GM12801 (cell line): Measurements from ENCODE around the gene PLEKHM2.

Source experiments
- TF ChIP-seq, protein P1 (sequence below): IDR thresholded peaks from one replicate; pipeline ENCODE4 v1.5.1; 2011; ENCODE audit warnings: control low read depth; ENCODE audit not compliant: insufficient read length; ENCODE audit errors: extremely low read depth

PLEKHM2 gene

DNA sequence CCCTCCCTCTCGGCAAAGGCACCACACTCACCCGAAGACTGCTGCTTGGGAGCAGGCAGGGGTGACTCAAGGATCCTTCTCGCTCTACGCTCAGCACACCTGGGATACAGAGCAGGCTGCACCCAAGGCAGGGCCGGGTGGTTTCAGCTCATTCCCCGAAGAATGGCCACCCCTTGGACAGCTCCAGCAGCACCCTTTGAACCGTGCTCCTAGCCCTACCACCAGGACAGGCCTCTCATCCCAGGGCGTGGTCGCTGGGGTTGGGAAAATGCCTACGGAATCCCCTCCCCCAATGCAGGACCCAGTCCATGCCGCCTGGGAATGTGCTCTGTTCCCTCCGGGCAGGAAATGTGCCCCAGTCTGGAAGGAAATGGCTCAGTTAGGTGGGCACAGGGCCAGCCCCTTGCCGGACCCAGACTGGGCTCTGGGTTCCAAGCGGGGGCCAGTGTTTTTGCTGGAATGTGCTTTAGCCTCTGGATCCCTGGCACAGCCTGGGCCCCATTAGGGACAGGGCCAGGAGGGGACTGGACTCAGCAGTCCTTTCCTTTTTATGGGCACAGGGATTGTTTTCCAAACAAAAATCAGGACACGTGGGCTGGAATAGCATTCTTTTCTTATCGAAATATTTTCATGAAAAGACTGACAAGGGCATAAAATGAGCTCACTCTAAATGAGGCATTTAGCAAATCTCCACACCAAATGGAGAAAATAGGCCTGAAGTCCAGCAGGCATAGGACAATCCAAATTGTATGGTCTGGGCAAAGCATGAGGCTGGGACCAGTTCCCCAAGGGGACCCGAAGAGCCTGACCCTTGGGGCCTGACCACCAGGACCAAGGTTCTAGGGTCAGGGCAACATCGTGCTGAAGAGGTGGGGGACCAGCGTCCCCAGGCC lies 65.5 kb downstream of the PLEKHM2 start:
- TF ChIP-seq, protein P1, sequence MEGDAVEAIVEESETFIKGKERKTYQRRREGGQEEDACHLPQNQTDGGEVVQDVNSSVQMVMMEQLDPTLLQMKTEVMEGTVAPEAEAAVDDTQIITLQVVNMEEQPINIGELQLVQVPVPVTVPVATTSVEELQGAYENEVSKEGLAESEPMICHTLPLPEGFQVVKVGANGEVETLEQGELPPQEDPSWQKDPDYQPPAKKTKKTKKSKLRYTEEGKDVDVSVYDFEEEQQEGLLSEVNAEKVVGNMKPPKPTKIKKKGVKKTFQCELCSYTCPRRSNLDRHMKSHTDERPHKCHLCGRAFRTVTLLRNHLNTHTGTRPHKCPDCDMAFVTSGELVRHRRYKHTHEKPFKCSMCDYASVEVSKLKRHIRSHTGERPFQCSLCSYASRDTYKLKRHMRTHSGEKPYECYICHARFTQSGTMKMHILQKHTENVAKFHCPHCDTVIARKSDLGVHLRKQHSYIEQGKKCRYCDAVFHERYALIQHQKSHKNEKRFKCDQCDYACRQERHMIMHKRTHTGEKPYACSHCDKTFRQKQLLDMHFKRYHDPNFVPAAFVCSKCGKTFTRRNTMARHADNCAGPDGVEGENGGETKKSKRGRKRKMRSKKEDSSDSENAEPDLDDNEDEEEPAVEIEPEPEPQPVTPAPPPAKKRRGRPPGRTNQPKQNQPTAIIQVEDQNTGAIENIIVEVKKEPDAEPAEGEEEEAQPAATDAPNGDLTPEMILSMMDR: no peak

DNA sequence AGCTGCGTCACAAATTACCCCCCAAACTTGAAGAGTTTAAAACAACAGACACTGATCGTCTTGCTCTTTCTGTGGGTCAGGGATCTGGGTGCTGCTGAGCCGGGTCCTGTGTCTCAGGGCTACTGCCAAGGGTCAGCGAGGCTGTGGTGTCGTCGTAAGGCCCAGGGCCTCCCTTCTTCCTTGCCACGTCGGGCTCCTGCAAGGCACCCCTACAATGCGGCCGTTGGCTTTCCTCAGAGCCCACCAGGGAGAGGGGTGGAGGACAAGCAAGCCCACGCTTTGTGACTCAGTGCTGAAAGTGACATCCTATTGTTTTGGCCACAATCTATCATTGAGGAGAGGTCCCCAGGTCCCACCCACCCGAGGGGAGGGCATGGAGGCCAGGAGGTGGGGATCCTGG lies 66.8 kb downstream of the PLEKHM2 start:
- TF ChIP-seq, protein P1: no peak

DNA sequence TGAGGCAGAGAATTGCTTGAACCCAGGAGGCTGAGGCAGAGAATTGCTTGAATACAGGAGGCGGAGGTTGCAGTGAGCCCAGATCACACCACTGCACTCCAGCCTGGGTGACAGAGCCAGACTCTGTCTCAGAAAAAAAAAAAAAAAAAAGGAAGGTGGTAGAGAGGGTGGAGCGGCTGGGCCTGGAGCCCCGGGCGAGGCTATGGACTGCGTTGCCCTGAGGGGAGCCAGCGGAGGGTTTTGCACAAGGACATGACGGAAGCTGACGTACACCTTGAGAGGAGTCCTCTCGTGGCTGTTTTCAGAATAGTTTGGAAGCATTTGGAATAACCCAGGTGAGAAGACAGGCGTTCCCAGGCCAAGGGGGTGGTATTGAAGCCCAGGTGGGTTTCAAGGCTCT lies 67.6 kb downstream of the PLEKHM2 start:
- TF ChIP-seq, protein P1: no peak

DNA sequence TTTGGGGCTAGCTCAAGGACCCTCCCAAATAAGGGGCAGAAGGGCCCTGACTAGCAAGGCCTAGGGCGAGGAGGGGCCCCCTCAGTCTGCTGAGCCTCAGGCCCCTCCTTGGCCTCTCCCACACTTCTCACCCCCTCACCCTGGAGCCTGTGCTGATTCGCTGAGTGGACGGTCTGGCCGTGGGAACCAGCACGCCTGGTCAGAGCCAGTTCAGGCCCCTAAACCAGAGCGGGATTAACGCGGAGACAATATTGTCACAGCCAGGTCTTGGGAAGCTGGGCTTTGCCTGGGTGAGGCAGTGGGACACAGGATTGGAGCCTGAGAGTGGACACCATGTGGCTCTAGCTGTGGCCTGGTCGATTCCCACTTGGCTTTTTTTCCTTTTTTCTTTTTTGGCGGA lies 69.7 kb downstream of the PLEKHM2 start:
- TF ChIP-seq, protein P1: no peak

DNA sequence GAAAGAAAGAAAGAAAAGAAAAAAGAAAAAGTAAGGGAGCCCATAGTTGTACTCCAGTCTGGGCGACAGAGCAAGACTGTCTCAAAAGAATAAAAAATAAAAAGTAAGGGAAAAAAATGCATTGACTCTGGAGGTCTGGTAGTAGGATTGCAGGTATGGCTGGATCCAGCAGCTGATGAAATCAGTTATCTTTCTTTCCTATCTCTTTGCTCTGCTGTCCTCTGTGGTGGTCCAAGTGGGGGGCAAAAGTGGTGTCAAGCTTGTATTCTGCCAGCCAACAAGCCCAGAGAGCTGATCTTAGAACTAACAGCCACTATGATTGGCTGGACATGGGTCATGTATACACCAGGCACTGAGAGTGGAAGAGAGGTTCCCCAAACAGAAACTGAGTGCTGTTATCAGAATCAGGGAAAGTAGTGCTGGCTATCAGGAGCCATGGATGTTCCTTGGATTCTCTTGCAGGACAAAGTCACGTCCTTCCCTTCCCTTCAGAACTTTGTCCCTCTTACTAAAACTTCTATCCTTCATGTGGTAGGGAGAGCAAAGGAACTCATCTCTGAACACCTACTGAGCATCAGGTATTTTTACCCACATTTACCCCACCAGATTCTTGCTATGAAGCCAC lies 71.0 kb downstream of the PLEKHM2 start:
- TF ChIP-seq, protein P1: no peak

DNA sequence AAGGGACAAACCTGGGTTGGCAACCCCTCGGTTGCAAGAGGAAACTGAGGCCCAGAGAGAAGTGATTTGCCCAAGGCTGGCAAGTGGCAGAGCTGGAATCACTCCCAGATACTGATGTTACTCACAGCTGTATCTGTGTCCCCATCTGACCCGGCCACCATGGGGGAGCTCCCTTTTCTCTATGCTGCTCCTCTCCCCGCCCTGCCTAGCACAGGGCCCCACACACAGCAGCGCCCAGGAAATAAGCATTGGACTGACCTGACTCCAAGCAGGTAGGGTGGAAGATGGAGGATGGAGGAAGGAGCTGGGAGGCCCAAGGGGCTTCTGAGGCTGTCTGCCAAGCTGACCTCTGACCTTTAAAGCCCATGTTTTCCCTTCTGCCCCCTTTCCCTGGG lies 71.5 kb downstream of the PLEKHM2 start:
- TF ChIP-seq, protein P1: no peak

DNA sequence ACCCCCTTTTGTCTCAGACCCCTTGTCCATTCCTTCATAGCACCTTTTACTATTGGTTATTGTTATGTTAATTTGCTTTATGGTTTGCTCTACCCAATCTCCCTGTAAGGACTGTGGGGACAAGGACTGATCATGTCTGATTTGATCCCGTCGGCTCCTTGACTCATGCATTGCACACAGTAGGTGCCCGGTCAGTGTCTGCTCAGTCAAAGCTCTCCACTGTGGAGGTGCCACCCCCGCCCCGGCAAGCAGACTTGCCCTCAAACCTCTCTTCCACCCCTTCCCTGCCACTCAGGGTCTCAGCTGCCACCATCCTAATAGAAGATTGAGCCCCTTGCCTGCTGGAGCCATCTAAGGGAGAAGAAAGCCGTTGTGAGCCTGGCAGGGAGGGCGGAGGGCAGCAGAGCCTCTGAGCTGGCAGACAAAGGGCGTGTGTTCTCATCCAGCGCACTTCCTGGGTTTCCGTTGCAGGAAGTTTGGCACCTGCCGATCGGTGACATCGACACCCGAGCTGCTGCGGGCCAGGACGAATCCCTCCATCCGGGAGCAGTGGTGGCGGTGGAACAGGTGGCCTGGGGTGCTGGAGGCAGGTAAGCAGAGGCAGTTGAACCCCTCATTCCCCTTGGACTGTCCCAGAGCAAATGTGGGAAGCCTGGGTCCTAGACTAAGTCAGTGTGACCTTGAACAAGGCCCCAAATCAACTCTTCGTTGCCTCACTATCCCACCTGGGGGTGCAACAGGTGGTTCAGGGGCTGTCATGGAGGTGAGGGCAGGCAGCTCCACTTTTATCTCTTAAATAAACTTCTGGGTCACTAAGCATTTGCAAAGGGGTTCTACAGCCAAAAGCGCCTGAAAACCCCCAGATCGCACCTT lies 72.3 kb downstream of the PLEKHM2 start:
- TF ChIP-seq, protein P1: no peak
